ENCODE data around the gene SRRM5. TPM values are rescaled to one million over a fixed set of nuclear protein-coding genes. Genes with fewer than 3 reads are reported as not detected.
"Not testable (repeated sequence)": the region's sequence is repeated elsewhere in the genome, so short reads cannot be mapped to it uniquely, and the experiment has no call there.

SRRM5 gene
- total RNA-seq, 4 donors from 2014 or later, result 0.38 TPM; not detected in 3

DNA sequence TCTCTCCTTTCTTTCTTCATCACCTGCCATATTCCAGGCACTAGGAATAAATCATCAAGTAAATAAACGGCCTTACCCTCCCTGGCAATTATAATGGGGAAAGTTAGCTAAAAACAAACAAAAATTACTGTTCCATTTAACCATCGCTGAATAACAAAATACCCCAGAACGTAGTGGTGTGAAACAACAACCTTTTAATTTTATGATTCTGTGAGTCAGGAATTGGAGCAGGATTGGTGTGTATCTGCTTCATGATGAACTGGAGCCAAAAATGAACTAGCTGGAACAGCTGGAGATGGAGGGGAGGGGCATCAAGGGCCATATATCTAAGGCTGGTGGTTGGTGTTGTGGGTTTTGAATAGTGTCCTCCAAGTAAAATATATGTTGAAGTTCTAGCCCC is 31.4 kb downstream of the SRRM5 start:
- WGBS, 2 donors, result 54 to 57% methylated on average over 3 of the region's 3 CpGs
- H3K27me3 ChIP-seq, result peaks cover 0 to 16% (median 0%) of the 10 kb centered on the region in 4 donors
- no peak overlapping the region for H3K27ac ChIP-seq
- H3K9me3 ChIP-seq, result no peaks in the 10 kb centered on the region
- intact Hi-C loops (cut with DNase I), result no loop called here
- no peak overlapping the region for H3K4me3 ChIP-seq
- peaks cover 9 to 21% (median 10%) of the 10 kb centered on the region in 3 donors for H3K4me1 ChIP-seq
- peaks cover 0 to 8% (median 0%) of the 10 kb centered on the region in 3 donors for H3K36me3 ChIP-seq
- no peak for TF ChIP-seq POLR2A (IDR thresholded peaks at IDR 0.05)
- TF ChIP-seq CTCF (IDR thresholded peaks at IDR 0.05), result no peak
- no peak for DNase-seq

- peaks cover 0 to 17% (median 0%) of the 10 kb centered on the region in 3 donors for H3K36me3 ChIP-seq
- H3K4me1 ChIP-seq, result peaks cover 5 to 13% (median 10%) of the 10 kb centered on the region in 3 donors
- no peaks in the 10 kb centered on the region for H3K9me3 ChIP-seq
- no peak overlapping the region for H3K27ac ChIP-seq
- peaks cover 0 to 13% (median 0%) of the 10 kb centered on the region in 4 donors for H3K27me3 ChIP-seq
- 66 to 74% methylated on average over 3 to 13 of the region's 13 CpGs for WGBS, 2 donors
- intact Hi-C loops (cut with DNase I), result no loop called here
- TF ChIP-seq POLR2A (IDR thresholded peaks at IDR 0.05) (no peak), CTCF (IDR thresholded peaks at IDR 0.05) (no peak)
- DNase-seq, result no peak
- H3K4me3 ChIP-seq, result no peak overlapping the region
Measured at GRCh38 chr19:43644181-43644580, 32.3 kb downstream of the SRRM5 start.

GRCh38 chr19:43648633-43649032 is 36.7 kb downstream of the SRRM5 start:
- peaks cover 0 to 37% (median 0%) of the 10 kb centered on the region in 3 donors for H3K36me3 ChIP-seq
- 89 to 98% methylated on average over 4 of the region's 6 CpGs for WGBS, 2 donors
- no peaks in the 10 kb centered on the region for H3K9me3 ChIP-seq
- intact Hi-C loops (cut with DNase I), result no loop called here
- H3K27me3 ChIP-seq, result no peaks in the 10 kb centered on the region
- peaks cover 0 to 10% (median 0%) of the 10 kb centered on the region in 3 donors for H3K4me1 ChIP-seq
- H3K27ac ChIP-seq, result no peak overlapping the region
- no peak for DNase-seq
- TF ChIP-seq POLR2A (IDR thresholded peaks at IDR 0.05), result no peak
- H3K4me3 ChIP-seq, result no peak overlapping the region

GRCh38 chr19:43649514-43649913 is 37.6 kb downstream of the SRRM5 start:
- WGBS, 2 donors, result 95 to 100% methylated on average over 2 of the region's 2 CpGs
- no peak overlapping the region for H3K27ac ChIP-seq
- no peaks in the 10 kb centered on the region for H3K9me3 ChIP-seq
- H3K36me3 ChIP-seq, result peaks cover 0 to 44% (median 0%) of the 10 kb centered on the region in 3 donors
- no peak for DNase-seq
- H3K4me3 ChIP-seq, result no peak overlapping the region
- intact Hi-C loops (cut with DNase I), result no loop called here
- peaks cover 0 to 10% (median 0%) of the 10 kb centered on the region in 3 donors for H3K4me1 ChIP-seq
- H3K27me3 ChIP-seq, result no peaks in the 10 kb centered on the region
- TF ChIP-seq CTCF (IDR thresholded peaks at IDR 0.05) (no peak), POLR2A (IDR thresholded peaks at IDR 0.05) (no peak)

- H3K36me3 ChIP-seq, result peaks cover 0 to 52% (median 0%) of the 10 kb centered on the region in 3 donors
- WGBS, 2 donors, result 96% methylated on average over 5 to 7 of the region's 7 CpGs
Measured at GRCh38 chr19:43650276-43650675, 38.4 kb downstream of the SRRM5 start.

GRCh38 chr19:43651758-43652545 is 40.1 kb downstream of the SRRM5 start:
- H3K4me1 ChIP-seq, result peaks cover 0 to 10% (median 0%) of the 10 kb centered on the region in 3 donors
- DNase-seq, result no peak
- no peak overlapping the region for H3K4me3 ChIP-seq
- no peak overlapping the region for H3K27ac ChIP-seq
- H3K36me3 ChIP-seq, result peaks cover 0 to 65% (median 0%) of the 10 kb centered on the region in 3 donors
- no peak for TF ChIP-seq POLR2A (IDR thresholded peaks at IDR 0.05)
- peak; percentile 19 to 77 (median 76) for TF ChIP-seq CTCF (IDR thresholded peaks at IDR 0.05)
- 72 to 84% methylated on average over 6 to 10 of the region's 14 CpGs for WGBS, 2 donors
- H3K9me3 ChIP-seq, result no peaks in the 10 kb centered on the region
- no peaks in the 10 kb centered on the region for H3K27me3 ChIP-seq
- intact Hi-C loops (cut with DNase I), result loop anchor here (10.0 kb wide), 1 partner anchor 47 kb away; no protein-coding TSS in a partner anchor

More at GRCh38 chr19:43650276-43650675, 38.4 kb downstream of the SRRM5 start:
- intact Hi-C loops (cut with DNase I), result loop anchor here (10.0 kb wide), 1 partner anchor 45 kb away; no protein-coding TSS in a partner anchor
- not testable (repeated sequence) for H3K9me3 ChIP-seq, H3K27ac ChIP-seq, H3K4me3 ChIP-seq, H3K27me3 ChIP-seq, DNase-seq
- H3K4me1 ChIP-seq, result peaks cover 0 to 10% (median 0%) of the 10 kb centered on the region in 3 donors

All from esophagus squamous epithelium (tissue), 5 donors.